NOMO-1 treated with DMSO at 0.1 percent for 48 hours (cell line): Measurements from ENCODE around the gene SPTBN5.

Experiments
- DNase-seq: peaks from one replicate; lab custom pipeline; 2025; ENCODE audit not compliant: unreplicated experiment; lab: John Stamatoyannopoulos, UW

SPTBN5 gene

DNA sequence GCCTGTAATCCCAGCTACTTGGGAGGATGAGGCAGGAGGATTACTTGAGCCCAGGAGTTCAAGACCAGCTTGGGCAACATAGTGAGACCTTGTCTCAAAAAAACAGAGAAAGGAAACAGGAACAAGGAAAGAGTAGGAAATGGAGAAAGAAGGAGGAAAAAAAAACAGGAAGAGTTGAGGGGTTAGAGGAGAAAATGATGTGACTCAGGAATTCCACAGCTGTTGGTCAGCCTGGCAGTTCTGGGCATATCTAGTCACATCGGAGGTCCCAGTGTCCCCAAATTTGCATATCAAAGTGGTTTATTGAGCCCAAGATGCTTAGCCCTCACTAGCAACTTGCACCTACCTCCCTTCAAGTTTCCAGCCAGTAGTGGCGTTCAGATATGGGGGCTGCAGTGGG, 84.7 kb downstream of the SPTBN5 start:
- no peak for DNase-seq

DNA sequence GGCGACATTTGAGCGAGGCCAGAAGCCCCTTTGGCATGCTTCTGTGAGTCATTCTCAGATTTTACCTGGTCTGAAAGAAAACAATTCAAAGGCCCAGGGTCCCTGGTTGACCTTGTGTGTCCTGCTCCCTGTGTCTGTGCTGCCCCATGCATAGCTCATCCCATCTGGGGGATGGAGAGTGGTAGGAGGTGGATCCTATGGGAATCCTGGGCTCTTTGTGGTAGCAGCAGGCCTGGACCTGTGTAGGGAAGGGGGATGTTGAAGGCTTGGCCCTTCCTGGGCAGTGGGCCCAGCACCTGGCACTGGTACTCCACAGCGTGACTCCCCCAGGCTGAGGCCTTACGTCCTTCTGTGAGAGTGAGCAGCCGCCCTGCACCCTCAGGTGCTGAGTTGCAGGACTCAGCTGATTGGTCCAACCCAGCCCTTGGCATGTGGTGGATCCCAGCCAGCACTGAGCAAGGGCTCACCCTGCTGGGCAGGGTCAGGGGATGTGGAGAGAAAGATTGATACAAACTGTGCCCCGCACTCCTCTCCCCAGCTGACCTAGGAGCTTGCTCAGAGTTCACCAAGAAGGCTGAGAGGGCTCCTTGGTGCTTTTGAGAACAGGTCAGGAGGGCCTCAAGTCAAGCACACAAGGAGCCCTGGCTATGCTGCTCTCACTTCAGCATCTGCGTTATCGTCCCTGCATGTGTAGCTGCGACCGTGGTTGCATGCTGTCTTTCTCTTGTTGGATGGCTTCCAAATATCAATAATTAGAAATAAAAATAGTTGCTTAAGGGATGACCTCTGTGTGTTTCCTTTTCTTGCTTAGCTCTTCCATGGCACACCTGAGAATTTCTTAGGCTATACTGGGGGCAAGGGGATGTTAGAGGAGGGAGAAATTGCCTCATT, 87.3 kb downstream of the SPTBN5 start:
- no peak for DNase-seq

DNA sequence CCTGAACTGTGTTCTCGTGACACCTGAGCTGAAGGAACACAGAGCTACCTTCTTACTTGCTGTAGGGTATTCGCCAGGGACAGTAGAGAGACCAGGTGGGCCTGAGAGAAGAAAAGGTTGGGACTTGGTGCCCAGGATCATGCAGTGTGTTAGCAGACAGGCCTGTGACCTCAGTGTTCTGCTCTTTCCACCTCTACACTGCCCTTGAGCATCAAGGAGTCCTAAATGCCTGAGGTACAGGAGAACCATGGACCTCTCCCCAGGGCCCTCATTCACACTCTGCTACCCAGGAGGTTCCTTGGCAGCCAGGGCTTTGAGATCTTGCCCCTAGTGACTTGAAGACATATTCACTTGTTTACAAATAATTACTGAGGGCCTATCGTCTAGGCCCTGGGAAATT, 88.1 kb downstream of the SPTBN5 start:
- DNase-seq = no peak

DNA sequence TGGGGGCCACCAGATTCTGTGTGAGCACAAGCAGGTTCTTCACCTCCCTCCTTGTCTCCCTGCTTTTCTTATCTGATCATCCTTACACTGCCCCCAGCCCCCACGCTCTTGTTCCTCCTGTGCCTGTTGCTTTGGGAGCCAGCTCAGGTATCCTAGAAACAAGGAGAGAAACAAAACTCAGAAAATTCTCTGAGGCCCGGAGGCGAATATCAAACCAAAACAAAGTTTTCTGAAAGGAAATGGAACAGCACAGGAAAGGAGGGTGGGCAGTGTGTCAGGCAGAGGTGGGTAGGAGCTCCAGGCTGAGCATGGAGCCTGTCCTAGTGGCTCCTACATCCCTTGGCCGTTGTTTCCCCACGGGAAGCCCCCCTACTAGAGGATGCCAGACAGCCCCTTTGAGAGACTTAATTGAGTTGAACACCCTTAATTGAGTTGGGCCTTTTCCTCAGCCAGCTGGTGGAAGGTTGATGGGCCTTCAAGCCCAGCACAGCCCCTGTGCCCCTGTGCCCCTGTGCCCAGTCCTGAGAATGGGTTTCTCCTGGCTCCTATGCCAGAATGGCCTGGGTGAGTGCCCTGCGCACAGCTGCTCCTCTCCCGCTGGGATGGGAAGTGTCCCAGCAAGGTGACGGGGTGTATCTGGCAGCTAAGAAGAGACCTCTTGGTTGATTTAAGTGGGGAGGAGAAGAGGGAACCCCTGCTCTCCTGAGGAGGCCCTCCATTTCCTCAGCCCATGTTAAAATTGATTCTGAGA, 88.8 kb downstream of the SPTBN5 start:
- DNase-seq = no peak

DNA sequence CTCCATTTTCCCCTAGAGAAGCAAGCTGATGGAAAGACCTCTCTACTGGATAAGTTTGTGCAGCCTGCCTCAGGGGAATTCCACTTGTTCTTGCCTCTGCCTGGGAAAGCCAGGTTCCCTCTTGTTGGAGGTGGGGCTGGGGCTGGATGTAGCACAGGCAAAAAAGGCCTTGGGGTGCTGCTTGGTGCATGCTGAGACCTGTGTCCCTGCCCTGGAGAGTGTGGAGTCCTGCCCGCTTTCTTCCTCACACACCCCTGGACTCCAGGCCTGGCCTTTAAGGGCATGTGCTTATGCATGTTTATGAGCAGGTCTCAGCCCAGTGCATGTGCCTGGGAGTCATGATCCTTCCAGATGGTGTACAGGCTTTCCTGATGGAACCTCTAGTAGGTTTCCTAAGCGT, 89.5 kb downstream of the SPTBN5 start:
- no peak for DNase-seq

DNA sequence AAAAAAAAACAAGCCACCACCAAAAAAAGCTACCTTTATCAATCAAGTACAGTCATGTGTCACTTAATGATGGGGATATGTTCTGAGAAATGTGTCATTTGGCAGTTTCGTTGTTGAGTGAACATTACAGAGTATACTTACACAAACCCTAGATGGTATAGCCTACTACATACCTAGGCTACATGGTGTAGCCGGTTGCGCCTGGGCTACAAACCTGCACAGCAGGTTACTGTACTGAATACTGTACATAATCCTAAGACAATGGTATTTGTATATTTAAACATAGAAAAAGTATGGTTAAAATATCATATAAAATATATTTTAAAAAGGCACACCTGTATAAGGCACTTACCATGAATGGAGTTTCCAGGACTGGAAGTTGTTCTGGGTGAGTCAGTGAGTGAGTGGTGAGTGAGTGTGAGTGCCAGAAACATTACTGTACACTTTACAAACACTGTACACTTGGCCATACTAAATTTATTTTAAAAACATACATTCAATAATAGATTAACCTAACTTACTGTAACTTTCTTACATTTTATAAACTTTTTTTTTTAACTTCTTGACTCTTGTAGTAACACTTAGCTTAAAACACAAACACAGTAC, 91.9 kb downstream of the SPTBN5 start:
- no peak for DNase-seq

DNA sequence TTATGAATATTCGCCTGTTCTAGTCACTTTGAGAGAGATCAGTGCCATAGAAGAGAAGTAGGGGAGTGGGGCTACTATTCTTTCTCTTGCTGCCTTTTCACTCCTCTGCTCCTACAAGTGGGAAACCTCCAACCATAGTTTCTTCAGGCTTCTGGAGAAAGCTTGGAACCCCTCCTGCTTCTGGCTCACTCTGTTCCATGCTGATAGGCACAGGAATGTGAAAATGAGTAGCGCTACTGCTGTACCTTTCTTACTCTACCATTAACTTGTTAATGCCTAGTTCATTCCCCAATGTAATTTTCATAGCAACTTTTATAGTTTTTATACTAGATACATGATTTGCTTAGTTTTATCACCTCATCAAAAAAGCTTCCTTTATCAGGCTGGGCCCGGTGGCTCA, 92.7 kb downstream of the SPTBN5 start:
- no peak for DNase-seq

DNA sequence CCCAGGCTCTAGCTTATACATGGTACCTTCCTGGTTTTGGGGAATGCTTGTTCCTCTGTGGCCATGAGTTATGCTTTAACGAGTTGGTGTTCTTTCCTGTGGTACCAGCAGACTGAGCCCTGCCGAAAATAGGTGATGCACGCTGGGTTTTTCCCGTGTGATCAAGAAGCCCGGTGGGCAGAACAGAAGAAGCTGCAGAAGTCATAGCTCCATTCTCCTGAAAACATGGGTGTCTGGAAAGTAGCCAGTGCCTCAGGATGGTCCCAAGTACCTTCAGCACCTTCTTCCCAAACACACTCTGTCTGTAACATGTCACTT, 94.4 kb downstream of the SPTBN5 start:
- no peak for DNase-seq

DNA sequence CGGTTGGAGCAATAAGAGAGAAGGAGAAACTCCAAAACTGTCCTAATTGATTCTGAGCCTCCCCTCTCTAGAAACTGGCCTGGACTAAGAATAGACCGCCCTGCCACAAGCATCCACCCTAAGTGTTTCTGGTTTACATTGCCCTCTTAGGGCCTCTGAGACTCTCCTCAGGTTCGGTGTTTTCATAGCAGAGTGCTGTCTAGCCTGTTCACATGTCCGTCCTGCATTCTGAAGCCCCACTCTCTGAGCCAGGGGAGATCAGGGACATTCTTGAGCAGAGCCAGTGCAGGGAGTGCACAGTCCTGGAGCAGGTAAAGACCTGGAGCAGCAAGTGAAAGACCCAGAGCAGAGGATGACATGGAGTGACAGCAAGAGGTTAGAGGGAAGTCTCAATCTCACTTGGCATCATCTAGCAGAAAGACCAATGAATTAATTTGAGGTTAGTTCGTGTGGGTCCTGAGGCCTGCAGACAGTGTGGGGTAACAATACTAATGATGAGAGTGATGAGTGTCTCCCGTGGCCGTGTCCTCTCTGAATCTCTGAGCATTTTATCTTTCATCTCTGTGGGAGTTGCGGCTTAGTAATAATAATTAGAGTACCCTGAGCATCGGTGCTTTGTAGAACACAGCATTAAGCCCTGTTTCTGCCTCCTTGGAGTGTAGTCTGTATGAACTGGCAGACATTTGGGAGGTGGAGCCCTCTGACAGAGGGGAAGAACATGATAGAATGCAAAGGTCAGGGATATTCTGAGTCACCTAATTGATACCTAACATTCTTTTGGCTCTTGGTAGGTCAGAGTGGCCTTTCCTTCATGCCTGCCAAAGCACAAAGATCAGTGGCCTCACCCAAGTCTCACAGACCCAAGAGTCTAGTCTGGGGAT, 95.0 kb downstream of the SPTBN5 start:
- no peak for DNase-seq
